Fibroblast of the aortic adventitia (primary cell): Measurements from ENCODE around the gene PSME1. TPM values are rescaled to one million over a fixed set of nuclear protein-coding genes. Genes with fewer than 3 reads are reported as not detected.
"Not testable (repeated sequence)": the region's sequence is repeated elsewhere in the genome, so short reads cannot be mapped to it uniquely, and the experiment has no call there.

Source experiments
- DNase-seq: peaks from one replicate; pipeline ENCODE4 v3.0.0-alpha.2; 2010; ENCODE audit warnings: low read depth
- H3K4me3 ChIP-seq: 2 replicates; pipeline ENCODE4 v1.5.1; 2011; ENCODE audit warnings: low read depth, mild to moderate bottlenecking, control low read depth, low read length, moderate library complexity
- total RNA-seq: library from RNA; depleted of rRNA; stranded (reverse); fragments of >200 nt; gene quantifications from 2 replicates; pipeline ENCODE4 v1.2.3, GENCODE V29; 2012; ENCODE audit warnings: low replicate concordance
- TF ChIP-seq, protein P1 (sequence below): IDR thresholded peaks from 2 replicates; pipeline ENCODE4 v1.5.1; 2011; ENCODE audit warnings: mild to moderate bottlenecking, low read length, control low read depth, inconsistent platforms; ENCODE audit not compliant: insufficient read depth

PSME1 gene
- total RNA-seq, 1 donor: 84.8 TPM

DNA sequence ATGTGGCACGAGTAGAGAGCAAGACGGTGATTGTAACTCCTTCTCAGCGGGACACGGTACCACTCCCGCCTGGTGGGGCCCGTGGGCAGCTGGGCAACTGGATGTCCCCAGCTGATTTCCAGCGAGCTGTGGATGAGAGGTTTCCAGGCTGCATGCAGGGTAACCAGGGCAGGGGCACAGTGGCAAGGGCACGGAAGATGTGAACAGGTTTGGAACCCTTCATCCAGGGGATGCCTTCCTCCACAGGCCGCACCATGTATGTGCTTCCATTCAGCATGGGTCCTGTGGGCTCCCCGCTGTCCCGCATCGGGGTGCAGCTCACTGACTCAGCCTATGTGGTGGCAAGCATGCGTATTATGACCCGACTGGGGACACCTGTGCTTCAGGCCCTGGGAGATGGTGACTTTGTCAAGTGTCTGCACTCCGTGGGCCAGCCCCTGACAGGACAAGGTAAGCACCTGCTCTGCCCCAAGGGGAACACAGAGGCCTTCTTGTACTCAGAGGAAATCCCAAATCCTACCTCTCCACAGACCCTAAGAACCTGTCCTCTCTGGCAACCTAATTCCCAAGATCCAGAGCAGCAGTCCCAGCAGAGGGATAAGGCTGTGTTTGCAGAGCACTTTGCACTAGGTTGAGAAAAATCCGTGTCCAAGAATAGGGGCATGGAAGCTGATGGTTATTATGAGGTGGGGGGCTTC is 37.6 kb upstream of the PSME1 start:
- no peak overlapping the region for H3K4me3 ChIP-seq
- TF ChIP-seq, protein P1, sequence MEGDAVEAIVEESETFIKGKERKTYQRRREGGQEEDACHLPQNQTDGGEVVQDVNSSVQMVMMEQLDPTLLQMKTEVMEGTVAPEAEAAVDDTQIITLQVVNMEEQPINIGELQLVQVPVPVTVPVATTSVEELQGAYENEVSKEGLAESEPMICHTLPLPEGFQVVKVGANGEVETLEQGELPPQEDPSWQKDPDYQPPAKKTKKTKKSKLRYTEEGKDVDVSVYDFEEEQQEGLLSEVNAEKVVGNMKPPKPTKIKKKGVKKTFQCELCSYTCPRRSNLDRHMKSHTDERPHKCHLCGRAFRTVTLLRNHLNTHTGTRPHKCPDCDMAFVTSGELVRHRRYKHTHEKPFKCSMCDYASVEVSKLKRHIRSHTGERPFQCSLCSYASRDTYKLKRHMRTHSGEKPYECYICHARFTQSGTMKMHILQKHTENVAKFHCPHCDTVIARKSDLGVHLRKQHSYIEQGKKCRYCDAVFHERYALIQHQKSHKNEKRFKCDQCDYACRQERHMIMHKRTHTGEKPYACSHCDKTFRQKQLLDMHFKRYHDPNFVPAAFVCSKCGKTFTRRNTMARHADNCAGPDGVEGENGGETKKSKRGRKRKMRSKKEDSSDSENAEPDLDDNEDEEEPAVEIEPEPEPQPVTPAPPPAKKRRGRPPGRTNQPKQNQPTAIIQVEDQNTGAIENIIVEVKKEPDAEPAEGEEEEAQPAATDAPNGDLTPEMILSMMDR: no peak
- no peak for DNase-seq

DNA sequence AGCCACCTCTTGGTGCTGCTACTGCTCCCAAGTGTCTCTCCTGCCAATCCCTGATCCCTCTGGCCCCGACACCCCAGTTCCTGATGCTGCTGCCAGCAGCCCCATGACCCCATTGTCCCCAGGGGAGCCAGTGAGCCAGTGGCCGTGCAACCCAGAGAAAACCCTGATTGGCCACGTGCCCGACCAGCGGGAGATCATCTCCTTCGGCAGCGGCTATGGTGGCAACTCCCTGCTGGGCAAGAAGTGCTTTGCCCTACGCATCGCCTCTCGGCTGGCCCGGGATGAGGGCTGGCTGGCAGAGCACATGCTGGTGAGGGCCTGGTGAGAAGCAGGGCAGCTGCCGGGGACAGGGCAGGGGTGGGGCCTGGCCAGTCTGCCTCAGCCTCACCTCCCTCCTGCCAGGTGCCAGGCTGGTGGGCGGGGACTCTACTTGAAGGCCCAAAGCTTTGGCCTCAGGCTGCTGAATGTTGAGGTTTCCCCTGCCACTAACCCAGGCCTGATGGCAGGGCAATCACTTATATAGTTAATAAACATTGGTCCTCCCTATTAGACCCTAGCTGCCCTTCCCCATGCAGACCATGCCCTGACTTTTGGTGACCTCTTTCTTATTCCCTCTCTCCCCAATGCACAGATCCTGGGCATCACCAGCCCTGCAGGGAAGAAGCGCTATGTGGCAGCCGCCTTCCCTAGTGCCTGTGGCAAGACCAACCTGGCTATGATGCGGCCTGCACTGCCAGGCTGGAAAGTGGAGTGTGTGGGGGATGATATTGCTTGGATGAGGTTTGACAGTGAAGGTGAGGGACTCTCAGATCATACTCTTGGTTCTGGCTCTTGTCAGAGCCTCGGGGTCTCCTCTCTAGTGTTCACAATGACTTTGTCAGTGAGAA is 36.8 kb upstream of the PSME1 start:
- TF ChIP-seq, protein P1: no peak
- no peak for DNase-seq
- no peak overlapping the region for H3K4me3 ChIP-seq

DNA sequence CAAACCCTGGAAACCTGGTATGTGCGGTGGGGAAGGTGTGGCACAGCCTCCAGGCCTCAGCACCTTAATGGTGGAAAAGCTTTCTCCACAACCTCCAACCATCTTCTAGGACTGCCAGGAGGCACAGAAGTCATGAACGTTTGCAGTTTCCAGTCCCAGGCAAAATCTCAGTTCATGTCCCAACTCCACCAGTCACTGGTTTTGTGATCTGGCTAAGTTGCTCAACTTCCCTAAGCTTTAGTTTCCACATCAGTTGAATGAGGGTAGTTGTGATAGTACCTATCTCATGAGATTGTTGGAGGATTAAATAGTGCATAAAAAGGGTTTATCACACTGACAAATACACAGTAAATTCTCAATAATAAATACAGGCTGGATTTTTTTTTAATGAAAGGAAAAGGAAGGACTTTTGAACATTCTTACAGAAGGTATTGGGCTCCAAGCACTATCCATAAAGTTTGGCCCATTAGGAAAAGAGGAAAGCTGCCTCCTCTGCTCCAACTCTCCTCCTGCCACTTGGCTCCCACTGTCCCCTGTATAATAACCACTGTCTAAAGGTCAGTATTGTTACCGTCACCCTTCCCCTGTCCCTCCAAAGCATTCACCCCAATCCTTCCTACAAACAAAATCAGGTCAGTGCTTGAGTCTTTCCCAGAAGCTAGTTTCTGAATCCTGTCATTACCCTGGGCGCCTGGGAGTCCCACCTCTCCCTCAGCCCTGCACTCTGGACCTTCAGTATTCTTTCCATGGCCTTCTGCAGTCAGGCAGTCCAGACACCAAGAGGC is 35.6 kb upstream of the PSME1 start:
- TF ChIP-seq, protein P1: no peak
- H3K4me3 ChIP-seq: no peak overlapping the region
- DNase-seq: no peak

DNA sequence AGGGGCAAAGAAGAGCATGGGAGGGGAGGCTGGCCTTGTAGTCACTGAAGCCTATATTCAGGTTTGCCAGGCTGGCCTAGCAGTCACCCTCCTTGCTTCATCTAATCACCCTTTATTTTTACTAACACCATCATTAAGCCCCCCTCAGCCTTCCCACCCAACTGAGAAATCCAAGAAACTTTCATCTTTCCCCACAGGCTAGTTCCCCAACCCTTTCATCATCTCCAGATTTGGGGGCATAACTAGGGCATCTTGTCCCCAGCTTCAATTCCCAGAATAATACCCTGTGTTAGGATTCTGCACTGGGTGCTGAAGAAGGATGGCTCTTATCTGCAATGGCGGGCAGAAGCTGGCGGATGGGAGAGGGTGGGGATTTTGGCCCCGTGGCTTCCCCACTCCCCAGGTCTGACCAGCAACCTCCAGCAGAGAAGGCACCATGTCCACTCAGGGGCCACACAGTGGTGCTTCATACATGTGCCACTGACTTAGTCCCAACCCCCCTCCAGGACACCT is 35.0 kb upstream of the PSME1 start:
- no peak for DNase-seq
- H3K4me3 ChIP-seq: no peak overlapping the region
- TF ChIP-seq, protein P1: no peak

DNA sequence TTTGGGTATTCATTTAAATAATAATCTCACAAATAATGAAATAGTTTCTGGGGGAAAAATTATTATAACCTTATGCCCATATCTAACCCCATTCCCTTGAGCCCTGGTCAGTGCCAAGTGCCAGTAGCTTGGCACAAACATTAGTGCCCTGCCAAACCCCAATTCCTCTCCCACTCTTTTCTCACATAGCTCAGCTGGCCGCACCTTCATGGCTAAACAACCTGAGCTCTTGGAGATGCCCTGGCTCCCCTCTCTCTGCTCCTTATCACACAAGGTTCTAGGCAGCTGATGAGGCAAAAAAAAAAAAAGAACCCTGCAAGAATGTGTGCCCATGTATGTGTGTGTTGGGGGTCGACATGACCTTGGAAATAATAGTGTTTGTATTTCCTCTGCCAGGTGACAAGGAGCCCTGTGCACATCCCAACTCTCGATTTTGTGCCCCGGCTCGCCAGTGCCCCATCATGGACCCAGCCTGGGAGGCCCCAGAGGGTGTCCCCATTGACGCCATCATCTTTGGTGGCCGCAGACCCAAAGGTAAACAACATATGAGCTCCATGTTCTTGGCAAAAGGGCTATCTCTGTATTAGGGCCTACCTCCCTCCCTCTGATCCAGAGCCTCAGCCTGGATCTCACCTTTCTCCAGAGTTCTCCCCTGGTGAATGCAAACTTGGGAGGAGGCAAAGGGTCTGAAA is 33.5 kb upstream of the PSME1 start:
- H3K4me3 ChIP-seq: no peak overlapping the region
- no peak for DNase-seq
- TF ChIP-seq, protein P1: no peak

DNA sequence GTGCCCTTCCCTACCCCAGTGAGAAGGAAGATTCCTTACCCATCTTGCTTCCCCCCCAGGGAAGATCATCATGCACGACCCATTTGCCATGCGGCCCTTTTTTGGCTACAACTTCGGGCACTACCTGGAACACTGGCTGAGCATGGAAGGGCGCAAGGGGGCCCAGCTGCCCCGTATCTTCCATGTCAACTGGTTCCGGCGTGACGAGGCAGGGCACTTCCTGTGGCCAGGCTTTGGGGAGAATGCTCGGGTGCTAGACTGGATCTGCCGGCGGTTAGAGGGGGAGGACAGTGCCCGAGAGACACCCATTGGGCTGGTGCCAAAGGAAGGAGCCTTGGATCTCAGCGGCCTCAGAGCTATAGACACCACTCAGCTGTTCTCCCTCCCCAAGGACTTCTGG is 32.5 kb upstream of the PSME1 start:
- TF ChIP-seq, protein P1: no peak
- no peak overlapping the region for H3K4me3 ChIP-seq
- DNase-seq: no peak

DNA sequence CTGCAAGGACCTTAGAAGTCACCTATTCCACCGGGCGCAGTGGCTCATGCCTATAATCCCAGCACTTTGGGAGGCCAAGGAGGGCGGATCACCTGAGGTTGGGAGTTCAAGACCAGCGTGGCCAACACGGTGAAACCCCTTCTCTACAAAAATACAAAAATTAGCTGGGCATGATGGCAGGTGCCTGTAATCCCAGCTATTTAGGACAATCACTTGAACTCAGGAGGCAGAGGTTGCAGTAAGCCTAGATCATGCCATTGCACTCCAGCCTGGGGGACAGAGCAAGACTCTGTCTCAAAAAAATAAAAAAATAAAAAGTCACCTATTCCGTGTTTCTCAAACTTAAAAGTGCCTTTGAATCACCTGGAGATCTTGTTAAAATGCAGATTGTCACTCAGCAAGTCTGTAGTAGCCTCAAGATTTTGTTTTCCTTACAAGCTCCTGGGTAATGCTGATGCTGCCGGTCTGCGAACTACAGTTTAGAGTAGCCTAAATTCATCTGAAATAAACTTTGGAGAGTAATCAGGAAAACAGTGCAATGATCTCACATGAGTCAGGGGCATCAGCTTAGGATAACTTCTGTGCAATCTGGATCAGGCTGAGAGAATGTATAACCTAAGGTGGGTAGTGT is 30.3 kb upstream of the PSME1 start:
- not testable (repeated sequence) for DNase-seq, H3K4me3 ChIP-seq
